ENCODE results near the gene KIF1B. TPM values are rescaled to one million over a fixed set of nuclear protein-coding genes. Genes with fewer than 3 reads are reported as not detected.

Gene KIF1B
- total RNA-seq, 1 donor from 2014 or later, result 7.2 TPM

GRCh38 chr1:10378081-10378841, 167.9 kb downstream of the KIF1B start:
- Mint-ChIP-seq H3K4me1 (peaks cover 2% of the 10 kb centered on the region), H3K4me3 (no peak overlapping the region), H3K9me3 (no peaks in the 10 kb centered on the region), H3K36me3 (ENCODE audit: low read depth) (peaks cover 10% of the 10 kb centered on the region), H3K27ac (no peak overlapping the region), H3K27me3 (no peaks in the 10 kb centered on the region)
- no peak for DNase-seq
- intact Hi-C loops (cut with micrococcal nuclease), result loop anchor here (5.0 kb wide), 1 partner anchor 489 kb away; no protein-coding TSS in a partner anchor
- no peak for ATAC-seq (ENCODE audit: low read depth)
- POLR2A ChIA-PET, result interaction anchor here (1.5 kb wide), 1 partner anchor 21 kb away, joined by 8 read pairs; the partner anchor contains the start of gene PGD
- CTCF ChIA-PET, result interaction anchor here (1.0 to 3.0 kb wide), 5 partner anchors 10 to 115 kb away, joined by 3 to 39 read pairs (median 4); partner anchors contain the start of gene CENPS
- no peak for TF ChIP-seq CTCF (IDR thresholded peaks at IDR 0.05)

DNA sequence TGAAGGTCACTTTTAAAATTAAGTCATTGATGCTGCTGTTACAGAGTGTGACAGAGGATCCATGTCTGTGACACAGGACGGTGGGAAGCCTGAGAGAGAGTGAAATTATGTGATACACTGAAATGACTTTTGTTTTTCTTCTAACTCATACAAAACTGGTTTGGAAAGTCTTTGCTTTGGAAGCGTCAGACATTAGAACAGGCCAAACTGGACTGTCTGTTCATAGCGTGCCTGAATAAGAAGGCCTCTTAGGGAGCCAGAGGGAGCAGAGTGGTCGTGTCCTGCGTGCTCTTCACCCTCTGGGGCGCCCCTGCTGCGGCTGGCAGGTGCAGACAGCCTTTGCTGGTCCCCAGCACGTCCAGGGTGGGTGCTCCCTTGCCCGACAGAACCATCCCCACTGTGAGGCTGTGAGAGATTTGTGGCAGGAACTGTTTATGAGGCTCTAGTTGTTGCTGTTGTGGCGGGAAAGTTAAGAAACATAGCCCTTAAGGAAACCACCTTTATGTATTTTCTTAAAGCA, 168.8 kb downstream of the KIF1B start:
- ChIA-PET POLR2A (no interaction called here), CTCF (interaction anchor here (3.0 kb wide), 1 partner anchor 52 kb away, joined by 39 read pairs; the partner anchor contains the start of gene CENPS)
- DNase-seq (no peak), ATAC-seq (ENCODE audit: low read depth) (no peak)
- intact Hi-C loops (cut with micrococcal nuclease), result loop anchor here (5.0 kb wide), 1 partner anchor 488 kb away; no protein-coding TSS in a partner anchor
- H3K4me3 Mint-ChIP-seq, result no peak overlapping the region
- peaks cover 8% of the 10 kb centered on the region for H3K36me3 Mint-ChIP-seq (ENCODE audit: low read depth)
- peaks cover 2% of the 10 kb centered on the region for H3K4me1 Mint-ChIP-seq
- TF ChIP-seq CTCF (IDR thresholded peaks at IDR 0.05), result no peak
- no peaks in the 10 kb centered on the region for H3K9me3 Mint-ChIP-seq
- no peaks in the 10 kb centered on the region for H3K27me3 Mint-ChIP-seq
- H3K27ac Mint-ChIP-seq, result no peak overlapping the region

- no peak for DNase-seq
- H3K4me1 Mint-ChIP-seq, result peaks cover 2% of the 10 kb centered on the region
- no peak for ATAC-seq (ENCODE audit: low read depth)
- intact Hi-C loops (cut with micrococcal nuclease), result loop anchor here (5.0 kb wide), 1 partner anchor 488 kb away; no protein-coding TSS in a partner anchor
- H3K9me3 Mint-ChIP-seq, result no peaks in the 10 kb centered on the region
- CTCF ChIA-PET, result no interaction called here
- H3K27me3 Mint-ChIP-seq, result no peaks in the 10 kb centered on the region
- POLR2A ChIA-PET, result no interaction called here
- no peak overlapping the region for H3K27ac Mint-ChIP-seq
- H3K4me3 Mint-ChIP-seq, result no peak overlapping the region
- TF ChIP-seq CTCF (IDR thresholded peaks at IDR 0.05), result no peak
- H3K36me3 Mint-ChIP-seq (ENCODE audit: low read depth), result peaks cover 5% of the 10 kb centered on the region
Observed at GRCh38 chr1:10379676-10380075, 169.3 kb downstream of the KIF1B start.

GRCh38 chr1:10380594-10381275, 170.4 kb downstream of the KIF1B start:
- no peak for DNase-seq
- ChIA-PET CTCF (no interaction called here), POLR2A (no interaction called here)
- Mint-ChIP-seq H3K27ac (no peak overlapping the region), H3K4me1 (peaks cover 2% of the 10 kb centered on the region), H3K36me3 (ENCODE audit: low read depth) (no peaks in the 10 kb centered on the region), H3K4me3 (no peak overlapping the region), H3K27me3 (no peaks in the 10 kb centered on the region), H3K9me3 (no peaks in the 10 kb centered on the region)
- intact Hi-C loops (cut with micrococcal nuclease), result no loop called here
- no peak for TF ChIP-seq CTCF (IDR thresholded peaks at IDR 0.05)
- no peak for ATAC-seq (ENCODE audit: low read depth)

DNA sequence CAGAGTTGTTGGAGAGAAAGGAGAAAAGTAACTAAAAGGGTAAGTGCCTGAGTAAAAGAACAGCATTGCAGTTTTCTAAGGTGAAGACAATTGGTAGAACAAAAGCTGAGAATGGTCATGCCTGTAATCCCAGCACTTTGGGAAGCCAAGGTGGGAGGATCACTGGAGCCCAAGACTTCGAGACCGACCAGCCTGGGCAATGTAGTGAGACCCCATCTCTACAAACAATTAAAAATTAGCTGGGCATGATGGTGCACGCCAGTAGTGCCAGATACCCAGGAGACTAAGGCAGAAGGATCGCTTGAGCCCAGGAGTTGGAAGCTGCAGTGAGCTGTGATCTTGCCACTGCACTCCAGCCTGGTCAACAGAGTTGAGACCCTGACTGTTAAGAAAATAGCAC, 173.3 kb downstream of the KIF1B start:
- POLR2A ChIA-PET, result no interaction called here
- Mint-ChIP-seq H3K36me3 (ENCODE audit: low read depth) (no peaks in the 10 kb centered on the region), H3K9me3 (no peaks in the 10 kb centered on the region), H3K4me3 (no peak overlapping the region), H3K27me3 (no peaks in the 10 kb centered on the region), H3K27ac (no peak overlapping the region), H3K4me1 (peaks cover 12% of the 10 kb centered on the region)
- ATAC-seq (ENCODE audit: low read depth), result no peak
- intact Hi-C loops (cut with micrococcal nuclease), result no loop called here
- no peak for DNase-seq
- CTCF ChIA-PET, result no interaction called here
- no peak for TF ChIP-seq CTCF (IDR thresholded peaks at IDR 0.05)

Measured in activated B cell treated with CpG ODN at 0.5 μM for 24 hours (primary cell).